HepG2 (cell line): Measurements from ENCODE around the gene MAP3K1. TPM values are rescaled to one million over a fixed set of nuclear protein-coding genes. Genes with fewer than 3 reads are reported as not detected.

Experiments
- ATAC-seq: fragments of 200-7000 bp; cut with Tn5 transposase; 3 replicates; pipeline ENCODE4 v1.9.1; 2020; ENCODE audit warnings: mild to moderate bottlenecking, moderate library complexity
- BruUV-seq: library from RNA; stranded (reverse); fragments of 400-500 nt; replicated peaks from 2 replicates; lab custom pipeline; 2021; lab: Mats Ljungman, UMichigan
- CTCF ChIA-PET: fragments of 300-600 bp; formaldehyde crosslinking; extraction: SDS; loops from one replicate; lab custom pipeline; 2021; ENCODE audit warnings: low total read pairs, inconsistent platforms, low intra/inter-chr PET ratio; lab: Yijun Ruan, JAX
- POLR2A ChIA-PET: fragments of 350-600 bp; sonication (Branson Sonifier 250); formaldehyde crosslinking; loops from one replicate; lab custom pipeline; 2020; ENCODE audit warnings: antibody characterized with exemption, inconsistent platforms; lab: Yijun Ruan, JAX
- DNase-seq: peaks from one replicate; pipeline ENCODE4 v3.0.0-alpha.2; 2015; ENCODE audit warnings: low spot score
- FAIRE-seq: peaks from 3 replicates; lab custom pipeline; 2011; peaks lifted over from hg19 to GRCh38; lab: Jason Lieb, UNC
- H2AFZ ChIP-seq: one replicate; pipeline ENCODE4 v1.6.1; 2011; ENCODE audit warnings: low read length, inconsistent platforms
- H3K27ac ChIP-seq: fragments of 300-600 bp; 3 replicates; pipeline ENCODE4 v1.8.0; 2011; ENCODE audit warnings: mixed run types, mild to moderate bottlenecking, mixed read lengths, low read length, inconsistent platforms; ENCODE audit not compliant: insufficient read depth; ENCODE audit errors: extremely low read length
- H3K27me3 ChIP-seq, 2 experiments: fragments of 200-600 bp in 1 of 2; 2 replicates in 1 of 2; 3 replicates in 1 of 2; pipeline versions ENCODE4 v1.6.0 to v1.8.0; 2011; ENCODE audit warnings: low read length in 2 of 2, mild to moderate bottlenecking in 2 of 2, moderate library complexity in 2 of 2, inconsistent platforms in 1 of 2; ENCODE audit not compliant: insufficient read depth in 2 of 2, control insufficient read depth in 1 of 2
- H3K36me3 ChIP-seq, 2 experiments: fragments of 200-600 bp in 1 of 2; replicated peaks in 1 of 2; 2 replicates in 1 of 2; 3 replicates in 1 of 2; pipeline versions ENCODE4 v1.5.1 to v1.8.0; 2011; ENCODE audit warnings: low read length in 2 of 2, inconsistent platforms in 1 of 2; ENCODE audit not compliant: insufficient read depth in 2 of 2, control insufficient read depth in 1 of 2
- H3K4me1 ChIP-seq: 2 replicates; pipeline ENCODE4 v1.5.1; 2012; ENCODE audit warnings: low read length, inconsistent platforms; ENCODE audit not compliant: insufficient read depth
- H3K4me2 ChIP-seq: 2 replicates; pipeline ENCODE4 v1.6.0; 2011; ENCODE audit warnings: low read depth, low read length, inconsistent platforms
- H3K4me3 ChIP-seq, 3 experiments: fragments of 200-600 bp in 1 of 3; sonication (generic), shearing (Covaris generic) in 1 of 3; replicated peaks in 1 of 3; 2 replicates each; pipeline ENCODE4 v1.5.1; 2011 to 2016; ENCODE audit warnings: low read length in 3 of 3, inconsistent platforms in 2 of 3, low read depth in 2 of 3, mild to moderate bottlenecking in 2 of 3, control low read depth in 1 of 3, mixed read lengths in 1 of 3; ENCODE audit not compliant: insufficient read depth in 1 of 3
- H3K79me2 ChIP-seq: one replicate; pipeline ENCODE4 v1.6.1; 2011; ENCODE audit warnings: low read length, inconsistent platforms; ENCODE audit not compliant: insufficient read depth
- H3K9ac ChIP-seq: 2 replicates; pipeline ENCODE4 v1.6.0; 2011; ENCODE audit warnings: mild to moderate bottlenecking, low read depth, low read length, inconsistent platforms; ENCODE audit not compliant: insufficient read depth
- H3K9me3 ChIP-seq: 2 replicates; pipeline ENCODE4 v1.5.1; 2012; ENCODE audit warnings: mild to moderate bottlenecking, low read length
- H4K20me1 ChIP-seq: 2 replicates; pipeline ENCODE4 v1.6.0; 2011; ENCODE audit warnings: inconsistent platforms, mild to moderate bottlenecking, low read length, moderate library complexity; ENCODE audit not compliant: insufficient read depth
- CEBPB ChIP-seq: IDR thresholded peaks from 2 replicates; pipeline ENCODE4 v1.6.1; 2011; ENCODE audit warnings: low read depth, low read length, improper control_type of control experiment, borderline replicate concordance
- DRAP1 ChIP-seq: IDR thresholded peaks from 2 replicates; pipeline ENCODE4 v1.6.1; 2016; ENCODE audit warnings: missing genetic modification reagents, missing compliant biosample characterization
- ZBTB26 ChIP-seq: IDR thresholded peaks from 2 replicates; pipeline ENCODE4 v1.6.1; 2016; ENCODE audit warnings: missing compliant biosample characterization, missing genetic modification reagents, borderline replicate concordance
- ZFP91 ChIP-seq: sonication (generic); formaldehyde crosslinking; IDR thresholded peaks from 2 replicates; pipeline ENCODE4 v1.9.0; 2022; ENCODE audit warnings: missing genetic modification reagents, mild to moderate bottlenecking, borderline replicate concordance
- ZMAT3 ChIP-seq: sonication (generic); formaldehyde crosslinking; conservative IDR thresholded peaks from 2 replicates; pipeline ENCODE4 v1.7.0; 2021; ENCODE audit warnings: missing genetic modification reagents
- ZNF280D ChIP-seq: sonication (generic); formaldehyde crosslinking; IDR thresholded peaks from 2 replicates; pipeline ENCODE4 v1.5.1; 2020; ENCODE audit warnings: mild to moderate bottlenecking, missing genetic modification reagents
- WGBS: methylation state at CpG from one replicate; pipeline ENCODE4 v1.1.6; 2017; ENCODE audit warnings: low lambda C conversion rate; 5-methylcytosine and 5-hydroxymethylcytosine counted together
- in situ Hi-C: cut with HindIII; loops from 2 replicates; pipeline ENCODE4 v1.10.0; 2017; ENCODE audit warnings: low pct_unique_long_range_greater_than_20kb; ENCODE audit not compliant: extremely low pct_ligation_motif_present
- intact Hi-C: fragments of 100-400 bp; cut with micrococcal nuclease; formaldehyde crosslinking; loops from one replicate; pipeline ENCODE4 v1.10.0; 2022; ENCODE audit not compliant: unreplicated experiment
- polyA plus RNA-seq, 8 experiments: library from polyadenylated mRNA; depleted of rRNA in 3 of 8; stranded (reverse) in 7 of 8; unstranded in 1 of 8; fragments of >200 nt; fragmentation: Illumina TruSeq in 4 of 8; extraction: Trizol in 4 of 8; gene quantifications; 2 replicates each; pipeline versions ENCODE4 v1.2.1 to v1.2.3, GENCODE V29; 2011 to 2016; ENCODE audit warnings: low read depth in 4 of 8, missing spikeins in 1 of 8, mixed read lengths in 1 of 8; ENCODE audit not compliant: insufficient read depth in 1 of 8
- total RNA-seq, 5 experiments: library from RNA; depleted of rRNA; stranded (reverse); fragments of >200 nt; fragmentation: Illumina TruSeq; extraction: Trizol; gene quantifications; 2 replicates each; pipeline ENCODE4 v1.2.3, GENCODE V29; 2016; ENCODE audit warnings: low read depth in 1 of 5

MAP3K1 gene
- total and polyA plus RNA-seq, 2 of the 13 experiments (the other 11 are each of a cell fraction or from before 2014, with no cell fraction given), result 16.4 to 30.3 TPM

DNA sequence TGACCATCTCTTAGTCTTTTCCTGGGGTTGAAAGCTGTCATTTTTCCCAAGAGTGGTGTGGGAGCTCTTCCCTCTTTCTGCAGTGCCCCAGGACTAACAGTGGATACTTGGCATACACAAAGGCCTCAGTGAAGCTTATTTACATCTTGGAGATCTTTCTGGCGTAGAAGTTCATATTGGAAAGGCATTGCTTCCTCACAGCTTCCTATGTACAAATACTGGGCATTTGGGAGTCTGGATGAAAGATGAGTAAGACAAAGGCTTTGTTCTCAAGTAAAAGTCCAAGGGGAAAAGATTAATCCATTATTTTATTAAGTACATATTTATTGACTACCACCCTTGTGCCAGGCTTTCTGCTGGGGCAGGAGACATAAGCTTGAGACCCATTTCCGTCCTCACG, 22.0 kb downstream of the MAP3K1 start:
- ATAC-seq, result no peak
- POLR2A ChIA-PET, result interaction anchor here (1.0 to 1.5 kb wide), 2 partner anchors 200 to 357 kb away, joined by 3 to 7 read pairs; no protein-coding TSS in a partner anchor
- CTCF ChIA-PET, result interaction anchor here (2.9 kb wide), 1 partner anchor 567 kb away, joined by 29 read pairs; no protein-coding TSS in a partner anchor
- Histone ChIP-seq H3K4me3 (no peak overlapping the region), H3K27me3 (no peaks in the 10 kb centered on the region), H3K79me2 (peaks cover 100% of the 10 kb centered on the region), H3K9ac (no peak overlapping the region), H3K36me3 (no peaks in the 10 kb centered on the region; a peak in 1 of 5 replicates)
- intact Hi-C loops, result loop anchor here (5.0 to 10.0 kb wide), 2 partner anchors 355 to 903 kb away; no protein-coding TSS in a partner anchor
- no TSS peak for BruUV-seq
- FAIRE-seq, result no peak
- DNase-seq, result no peak
- TF ChIP-seq ZNF280D (CRISPR knock-in tag) (no peak), DRAP1 (CRISPR knock-in tag) (no peak), ZFP91 (no peak), ZMAT3 (CRISPR knock-in tag) (no peak), CEBPB (no peak), ZBTB26 (CRISPR knock-in tag) (no peak)
- TF ChIP-seq, all 625 proteins: peak for 0
- Histone ChIP-seq H3K27ac (no peak overlapping the region), H3K4me2 (no peak overlapping the region), H3K4me1 (peaks cover 65% of the 10 kb centered on the region), H2AFZ (no peak overlapping the region), H3K9me3 (no peaks in the 10 kb centered on the region), H4K20me1 (peaks cover 42% of the 10 kb centered on the region)
- WGBS, result 98% methylated on average over 3 of the region's 3 CpGs
- in situ Hi-C loops, result loop anchor here (5.0 to 25.0 kb wide), 3 partner anchors 350 to 900 kb away; no protein-coding TSS in a partner anchor
